Trophoblast cell (in vitro differentiated cells and primary cell): ENCODE data around the gene IDI1.

ENCODE experiments used
- DNase-seq, 2 donors: peaks; one replicate each; pipeline ENCODE4 v3.0.0-alpha.2; 2016
- H2AFZ ChIP-seq: 2 replicates; pipeline ENCODE4 v1.6.1; 2013; ENCODE audit warnings: low read length, moderate library complexity, mild to moderate bottlenecking; ENCODE audit not compliant: insufficient read depth, poor library complexity
- H2AK5ac ChIP-seq: 2 replicates; pipeline ENCODE4 v1.6.1; 2013; ENCODE audit warnings: mild to moderate bottlenecking, low read length
- H2BK120ac ChIP-seq: 2 replicates; pipeline ENCODE4 v1.6.1; 2013; ENCODE audit warnings: low read length, mild to moderate bottlenecking, moderate library complexity; ENCODE audit not compliant: insufficient read depth, poor library complexity
- H2BK12ac ChIP-seq: 2 replicates; pipeline ENCODE4 v1.6.1; 2013; ENCODE audit warnings: mild to moderate bottlenecking, low read length, moderate library complexity
- H2BK5ac ChIP-seq: 2 replicates; pipeline ENCODE4 v1.6.1; 2013; ENCODE audit warnings: low read length, low read depth, moderate library complexity, mild to moderate bottlenecking; ENCODE audit not compliant: poor library complexity
- H3K14ac ChIP-seq: 2 replicates; pipeline ENCODE4 v1.6.1; 2013; ENCODE audit warnings: mild to moderate bottlenecking, low read length
- H3K18ac ChIP-seq: 2 replicates; pipeline ENCODE4 v1.6.1; 2013; ENCODE audit warnings: mild to moderate bottlenecking, low read length
- H3K23ac ChIP-seq: 2 replicates; pipeline ENCODE4 v1.6.1; 2013; ENCODE audit warnings: low read length
- H3K27ac ChIP-seq: 2 replicates; pipeline ENCODE4 v1.5.1; 2013; ENCODE audit warnings: low read depth, mild to moderate bottlenecking, inconsistent platforms, low read length, moderate library complexity
- H3K27me3 ChIP-seq: 2 replicates; pipeline ENCODE4 v1.6.1; 2013; ENCODE audit warnings: inconsistent platforms, mild to moderate bottlenecking, low read length, moderate library complexity; ENCODE audit not compliant: insufficient read depth
- H3K36me3 ChIP-seq, 2 experiments: 1 replicate in 1 of 2; 2 replicates in 1 of 2; pipeline ENCODE4 v1.6.1; 2013; ENCODE audit warnings: low read length in 2 of 2, mild to moderate bottlenecking in 2 of 2, moderate library complexity in 1 of 2; ENCODE audit not compliant: insufficient read depth in 2 of 2, control insufficient read depth in 1 of 2
- H3K4ac ChIP-seq: 2 replicates; pipeline ENCODE4 v1.6.1; 2013; ENCODE audit warnings: low read depth, mild to moderate bottlenecking, low read length, moderate library complexity
- H3K4me1 ChIP-seq, 2 experiments: 1 replicate in 1 of 2; 2 replicates in 1 of 2; pipeline ENCODE4 v1.6.1; 2013; ENCODE audit warnings: low read length in 2 of 2, mild to moderate bottlenecking in 2 of 2, moderate library complexity in 1 of 2; ENCODE audit not compliant: insufficient read depth in 2 of 2, control insufficient read depth in 1 of 2
- H3K4me2 ChIP-seq: 2 replicates; pipeline ENCODE4 v1.6.1; 2013; ENCODE audit warnings: inconsistent platforms, mild to moderate bottlenecking, low read length, moderate library complexity
- H3K4me3 ChIP-seq: 2 replicates; pipeline ENCODE4 v1.5.1; 2013; ENCODE audit warnings: mild to moderate bottlenecking, low read depth, low read length, inconsistent platforms
- H3K79me1 ChIP-seq: one replicate; pipeline ENCODE4 v1.6.1; 2013; ENCODE audit warnings: low read length
- H3K79me2 ChIP-seq: 2 replicates; pipeline ENCODE4 v1.6.1; 2013; ENCODE audit warnings: low read length, mild to moderate bottlenecking; ENCODE audit not compliant: control insufficient read depth, insufficient read depth, poor library complexity
- H3K9ac ChIP-seq: 2 replicates; pipeline ENCODE4 v1.6.1; 2013; ENCODE audit warnings: mild to moderate bottlenecking, low read length
- H3K9me3 ChIP-seq: 2 replicates; pipeline ENCODE4 v1.6.1; 2013; ENCODE audit warnings: low read depth, mild to moderate bottlenecking, control low read depth, inconsistent platforms, low read length; ENCODE audit not compliant: insufficient read depth
- H4K12ac ChIP-seq: 2 replicates; pipeline ENCODE4 v1.6.1; 2013; ENCODE audit warnings: low read depth, mild to moderate bottlenecking, low read length, moderate library complexity
- H4K8ac ChIP-seq: 2 replicates; pipeline ENCODE4 v1.6.1; 2013; ENCODE audit warnings: low read depth, mild to moderate bottlenecking, low read length, moderate library complexity
- H4K91ac ChIP-seq: one replicate; pipeline ENCODE4 v1.6.1; 2013; ENCODE audit warnings: low read depth, mild to moderate bottlenecking, low read length, moderate library complexity
- WGBS: extraction: QIAGEN DNeasy Blood & Tissue Kit; methylation state at CpG from one replicate; pipeline ENCODE4 v1.1.7; 2013; ENCODE audit warnings: missing lambda C conversion rate; ENCODE audit not compliant: insufficient read length, insufficient coverage; ENCODE audit errors: extremely low coverage; 5-methylcytosine and 5-hydroxymethylcytosine counted together

Gene IDI1

DNA sequence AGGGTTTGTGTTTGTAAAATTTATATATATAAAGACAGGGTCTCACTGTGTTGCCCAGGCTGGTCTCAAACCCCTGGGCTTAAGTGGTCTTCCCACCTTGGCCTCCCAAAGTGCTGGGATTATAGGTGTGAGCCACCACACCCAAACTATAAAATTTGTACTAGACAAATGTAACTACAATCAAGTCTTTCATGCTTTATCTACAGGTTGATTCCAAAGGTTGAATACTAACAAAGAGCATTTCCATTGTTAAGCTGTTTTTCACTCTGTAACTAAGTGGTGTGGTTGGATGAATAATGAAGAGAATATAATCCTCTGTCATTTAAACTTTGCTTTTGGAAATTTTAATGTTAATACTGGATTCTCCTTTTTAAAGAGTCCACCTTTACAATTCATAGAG is 29.7 kb upstream of the IDI1 start:
- H2BK12ac ChIP-seq: no peak overlapping the region
- no peak overlapping the region for H3K14ac ChIP-seq
- no peak overlapping the region for H2BK5ac ChIP-seq
- no peak for DNase-seq
- H3K4me3 ChIP-seq: no peak overlapping the region
- H4K8ac ChIP-seq: no peak overlapping the region
- H4K12ac ChIP-seq: no peak overlapping the region
- H2AFZ ChIP-seq: no peak overlapping the region
- no peak overlapping the region for H2BK120ac ChIP-seq
- H3K36me3 ChIP-seq: peaks cover 19 to 26% of the 10 kb centered on the region in 2 experiments
- no peak overlapping the region for H3K27ac ChIP-seq
- H3K9me3 ChIP-seq: no peaks in the 10 kb centered on the region
- no peaks in the 10 kb centered on the region for H3K79me2 ChIP-seq
- no peaks in the 10 kb centered on the region for H3K4me1 ChIP-seq
- H3K9ac ChIP-seq: no peak overlapping the region
- no peak overlapping the region for H3K4me2 ChIP-seq
- no peak overlapping the region for H3K4ac ChIP-seq
- H3K23ac ChIP-seq: no peak overlapping the region
- H2AK5ac ChIP-seq: no peak overlapping the region
- no peaks in the 10 kb centered on the region for H3K27me3 ChIP-seq
- H3K79me1 ChIP-seq: no peaks in the 10 kb centered on the region
- no peak overlapping the region for H4K91ac ChIP-seq
- H3K18ac ChIP-seq: no peak overlapping the region

DNA sequence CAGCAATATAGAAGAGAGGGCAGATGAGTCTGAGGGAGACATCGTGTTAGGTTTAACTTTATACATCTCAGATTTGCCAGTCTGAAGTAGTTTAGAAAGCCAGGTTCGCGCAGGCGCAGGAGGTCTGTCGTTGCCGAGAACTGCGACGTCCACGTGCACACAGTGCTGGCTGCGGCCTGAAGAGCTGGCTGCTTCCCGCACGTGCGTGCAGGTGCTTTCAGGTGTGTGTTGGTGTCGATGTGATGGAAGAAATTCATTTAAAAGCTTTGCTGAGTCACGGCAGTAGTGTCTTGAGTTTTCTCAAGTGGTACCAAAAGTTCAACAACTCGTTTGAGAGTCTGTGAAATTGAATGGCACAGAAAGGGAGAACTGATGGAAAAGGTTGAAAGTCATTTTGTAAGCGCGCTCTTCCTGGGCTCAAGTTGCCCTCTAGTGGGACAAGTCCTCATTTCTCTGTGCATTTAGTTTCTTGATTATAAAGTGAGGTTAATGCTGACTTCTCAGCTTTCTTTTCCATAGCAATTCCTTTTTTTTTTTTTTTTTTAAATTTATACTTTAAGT is 25.9 kb upstream of the IDI1 start:
- Histone ChIP-seq H3K4ac (no peak overlapping the region), H3K9ac (no peak overlapping the region), H3K9me3 (no peaks in the 10 kb centered on the region), H3K4me1 (peaks cover 0 to 2% of the 10 kb centered on the region in 2 experiments), H3K4me3 (no peak overlapping the region), H3K27me3 (no peaks in the 10 kb centered on the region), H2BK12ac (no peak overlapping the region), H3K36me3 (peaks cover 17 to 23% of the 10 kb centered on the region in 2 experiments), H2BK5ac (no peak overlapping the region), H3K14ac (no peak overlapping the region), H4K8ac (no peak overlapping the region), H3K79me2 (no peaks in the 10 kb centered on the region), H3K27ac (no peak overlapping the region), H2BK120ac (no peak overlapping the region), H4K12ac (no peak overlapping the region), H4K91ac (no peak overlapping the region), H2AFZ (no peak overlapping the region), H3K4me2 (no peak overlapping the region), H3K18ac (no peak overlapping the region), H3K79me1 (no peaks in the 10 kb centered on the region), H2AK5ac (no peak overlapping the region), H3K23ac (no peak overlapping the region)
- no CpG with 5 or more reads among the region's 18 CpGs for WGBS
- DNase-seq: peak in 1 of 2 donors; percentile 14

GRCh38 chr10:1074052-1074747 is 25.3 kb upstream of the IDI1 start:
- Histone ChIP-seq H2BK12ac (no peak overlapping the region), H4K91ac (no peak overlapping the region), H3K18ac (no peak overlapping the region), H3K9ac (no peak overlapping the region), H2AK5ac (no peak overlapping the region), H3K27ac (no peak overlapping the region), H3K4me2 (no peak overlapping the region), H3K4ac (no peak overlapping the region), H3K79me2 (no peaks in the 10 kb centered on the region), H2BK5ac (no peak overlapping the region), H2BK120ac (no peak overlapping the region), H4K12ac (no peak overlapping the region), H3K9me3 (no peaks in the 10 kb centered on the region), H3K14ac (no peak overlapping the region), H3K79me1 (no peaks in the 10 kb centered on the region), H2AFZ (no peak overlapping the region), H3K23ac (no peak overlapping the region), H4K8ac (no peak overlapping the region), H3K27me3 (no peaks in the 10 kb centered on the region), H3K4me3 (no peak overlapping the region), H3K36me3 (peaks cover 17 to 20% of the 10 kb centered on the region in 2 experiments), H3K4me1 (peaks cover 0 to 2% of the 10 kb centered on the region in 2 experiments)
- DNase-seq: no peak
- no CpG with 5 or more reads among the region's 24 CpGs for WGBS

DNA sequence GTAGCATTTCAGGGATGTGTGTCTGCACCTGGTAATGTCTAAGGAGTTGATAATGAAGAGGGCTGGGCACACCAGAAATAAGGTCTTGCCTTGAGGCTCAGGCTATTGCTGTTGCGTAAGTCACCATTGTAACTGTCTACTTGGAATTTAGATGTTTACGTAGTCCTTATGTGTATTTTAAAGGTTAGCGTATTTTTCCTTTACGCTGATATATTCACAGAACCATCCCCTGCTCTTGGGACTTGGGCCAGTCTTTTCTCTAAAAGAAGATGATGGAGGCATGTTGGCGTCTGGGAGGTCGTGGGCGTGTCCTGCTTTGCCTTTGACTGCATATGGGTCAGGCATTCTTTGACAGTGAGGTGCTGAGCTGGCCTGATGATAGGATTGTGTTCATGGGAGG is 22.0 kb upstream of the IDI1 start:
- Histone ChIP-seq H3K79me1 (no peaks in the 10 kb centered on the region), H2BK5ac (no peak overlapping the region)
- no CpG with 5 or more reads among the region's 7 CpGs for WGBS

More for the DNA sequence above, 22.0 kb upstream of the IDI1 start:
- Histone ChIP-seq H3K4ac (no peak overlapping the region), H3K79me2 (no peaks in the 10 kb centered on the region), H4K12ac (no peak overlapping the region), H2BK120ac (no peak overlapping the region), H3K27me3 (no peaks in the 10 kb centered on the region), H2AK5ac (no peak overlapping the region), H4K91ac (no peak overlapping the region), H4K8ac (no peak overlapping the region), H3K14ac (no peak overlapping the region), H3K27ac (no peak overlapping the region), H2AFZ (no peak overlapping the region), H3K4me2 (no peak overlapping the region), H3K36me3 (peaks cover 15 to 18% of the 10 kb centered on the region in 2 experiments), H3K9ac (no peak overlapping the region), H3K18ac (no peak overlapping the region), H3K9me3 (no peaks in the 10 kb centered on the region), H3K23ac (no peak overlapping the region), H3K4me3 (no peak overlapping the region), H2BK12ac (no peak overlapping the region), H3K4me1 (peaks cover 0 to 2% of the 10 kb centered on the region in 2 experiments)
- DNase-seq: peak; percentile 47 to 66
